ENCODE data around the gene SPRR5.

DNA sequence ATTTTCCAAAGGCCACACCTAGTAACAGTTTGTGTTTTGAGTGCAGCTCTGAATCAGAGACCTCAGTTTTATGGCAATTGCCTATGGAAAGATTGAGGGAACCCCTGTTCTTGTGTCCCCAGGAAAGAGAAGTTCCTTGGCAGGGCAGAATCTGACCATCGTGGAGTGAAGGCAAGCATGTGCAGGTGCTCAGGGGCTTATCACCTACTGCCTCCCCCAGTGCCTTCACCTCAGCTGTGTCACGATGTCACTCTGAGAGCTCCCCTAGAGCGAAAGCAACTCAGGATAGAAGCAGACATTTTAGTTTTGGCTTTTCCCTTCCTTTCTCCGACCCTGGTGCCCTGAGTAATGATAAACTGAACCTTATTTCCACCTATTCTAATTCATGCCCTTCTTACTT is 35.1 kb downstream of the SPRR5 start:
- no peak for TF ChIP-seq POLR2AphosphoS5 (IDR thresholded peaks at IDR 0.05; ENCODE audit: insufficient read depth, low read depth, low read length)
- TF ChIP-seq, protein P1, sequence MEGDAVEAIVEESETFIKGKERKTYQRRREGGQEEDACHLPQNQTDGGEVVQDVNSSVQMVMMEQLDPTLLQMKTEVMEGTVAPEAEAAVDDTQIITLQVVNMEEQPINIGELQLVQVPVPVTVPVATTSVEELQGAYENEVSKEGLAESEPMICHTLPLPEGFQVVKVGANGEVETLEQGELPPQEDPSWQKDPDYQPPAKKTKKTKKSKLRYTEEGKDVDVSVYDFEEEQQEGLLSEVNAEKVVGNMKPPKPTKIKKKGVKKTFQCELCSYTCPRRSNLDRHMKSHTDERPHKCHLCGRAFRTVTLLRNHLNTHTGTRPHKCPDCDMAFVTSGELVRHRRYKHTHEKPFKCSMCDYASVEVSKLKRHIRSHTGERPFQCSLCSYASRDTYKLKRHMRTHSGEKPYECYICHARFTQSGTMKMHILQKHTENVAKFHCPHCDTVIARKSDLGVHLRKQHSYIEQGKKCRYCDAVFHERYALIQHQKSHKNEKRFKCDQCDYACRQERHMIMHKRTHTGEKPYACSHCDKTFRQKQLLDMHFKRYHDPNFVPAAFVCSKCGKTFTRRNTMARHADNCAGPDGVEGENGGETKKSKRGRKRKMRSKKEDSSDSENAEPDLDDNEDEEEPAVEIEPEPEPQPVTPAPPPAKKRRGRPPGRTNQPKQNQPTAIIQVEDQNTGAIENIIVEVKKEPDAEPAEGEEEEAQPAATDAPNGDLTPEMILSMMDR (IDR thresholded peaks at IDR 0.05; ENCODE audit: extremely low read depth in 1 of 2, insufficient read depth in 1 of 2, low read depth in 1 of 2, low read length in 2 of 2), result no peak
- TF ChIP-seq, protein P2, sequence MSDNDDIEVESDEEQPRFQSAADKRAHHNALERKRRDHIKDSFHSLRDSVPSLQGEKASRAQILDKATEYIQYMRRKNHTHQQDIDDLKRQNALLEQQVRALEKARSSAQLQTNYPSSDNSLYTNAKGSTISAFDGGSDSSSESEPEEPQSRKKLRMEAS (IDR thresholded peaks at IDR 0.05; ENCODE audit: insufficient read depth, insufficient read length), result no peak

All from endothelial cell of umbilical vein (primary cell).